Fibroblast of villous mesenchyme (primary cell): Measurements from ENCODE around the gene MYG1. TPM values are rescaled to one million over a fixed set of nuclear protein-coding genes. Genes with fewer than 3 reads are reported as not detected.

ENCODE experiments used
- DNase-seq: peaks from one replicate; pipeline ENCODE4 v3.0.0-alpha.2; 2010; ENCODE audit warnings: low read depth
- H3K4me3 ChIP-seq: 2 replicates; pipeline ENCODE4 v1.5.1; 2011; ENCODE audit warnings: low read depth, mild to moderate bottlenecking, low read length
- total RNA-seq: library from RNA; depleted of rRNA; stranded (reverse); fragments of >200 nt; gene quantifications from 2 replicates; pipeline ENCODE4 v1.2.3, GENCODE V29; 2012
- TF ChIP-seq, protein P1 (sequence below): IDR thresholded peaks from 2 replicates; pipeline ENCODE4 v1.5.1; 2012; ENCODE audit warnings: low read depth, mild to moderate bottlenecking, low read length; ENCODE audit not compliant: insufficient read depth

Gene MYG1
- total RNA-seq, 1 donor, result 30.2 TPM

DNA sequence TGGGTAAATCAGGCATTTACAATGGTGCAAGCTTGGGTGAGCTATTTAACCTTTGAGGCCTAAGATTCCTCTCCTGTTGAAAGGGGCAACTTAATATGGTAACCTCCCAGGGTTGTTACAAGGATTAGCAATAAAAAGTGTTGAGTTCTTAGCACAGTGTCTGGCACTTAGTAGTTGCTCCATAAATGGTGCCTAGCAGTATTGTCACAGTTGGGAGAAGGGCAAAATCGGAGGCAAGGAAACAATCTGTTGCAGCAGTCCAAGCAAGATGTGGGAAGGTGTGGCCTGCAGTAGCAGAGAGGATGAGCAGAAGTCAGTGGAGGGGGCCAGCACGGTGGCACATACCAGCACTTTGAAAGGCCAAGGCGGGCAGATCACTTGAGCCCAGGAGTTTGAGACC is 44.0 kb downstream of the MYG1 start:
- TF ChIP-seq, protein P1, sequence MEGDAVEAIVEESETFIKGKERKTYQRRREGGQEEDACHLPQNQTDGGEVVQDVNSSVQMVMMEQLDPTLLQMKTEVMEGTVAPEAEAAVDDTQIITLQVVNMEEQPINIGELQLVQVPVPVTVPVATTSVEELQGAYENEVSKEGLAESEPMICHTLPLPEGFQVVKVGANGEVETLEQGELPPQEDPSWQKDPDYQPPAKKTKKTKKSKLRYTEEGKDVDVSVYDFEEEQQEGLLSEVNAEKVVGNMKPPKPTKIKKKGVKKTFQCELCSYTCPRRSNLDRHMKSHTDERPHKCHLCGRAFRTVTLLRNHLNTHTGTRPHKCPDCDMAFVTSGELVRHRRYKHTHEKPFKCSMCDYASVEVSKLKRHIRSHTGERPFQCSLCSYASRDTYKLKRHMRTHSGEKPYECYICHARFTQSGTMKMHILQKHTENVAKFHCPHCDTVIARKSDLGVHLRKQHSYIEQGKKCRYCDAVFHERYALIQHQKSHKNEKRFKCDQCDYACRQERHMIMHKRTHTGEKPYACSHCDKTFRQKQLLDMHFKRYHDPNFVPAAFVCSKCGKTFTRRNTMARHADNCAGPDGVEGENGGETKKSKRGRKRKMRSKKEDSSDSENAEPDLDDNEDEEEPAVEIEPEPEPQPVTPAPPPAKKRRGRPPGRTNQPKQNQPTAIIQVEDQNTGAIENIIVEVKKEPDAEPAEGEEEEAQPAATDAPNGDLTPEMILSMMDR, result no peak

DNA sequence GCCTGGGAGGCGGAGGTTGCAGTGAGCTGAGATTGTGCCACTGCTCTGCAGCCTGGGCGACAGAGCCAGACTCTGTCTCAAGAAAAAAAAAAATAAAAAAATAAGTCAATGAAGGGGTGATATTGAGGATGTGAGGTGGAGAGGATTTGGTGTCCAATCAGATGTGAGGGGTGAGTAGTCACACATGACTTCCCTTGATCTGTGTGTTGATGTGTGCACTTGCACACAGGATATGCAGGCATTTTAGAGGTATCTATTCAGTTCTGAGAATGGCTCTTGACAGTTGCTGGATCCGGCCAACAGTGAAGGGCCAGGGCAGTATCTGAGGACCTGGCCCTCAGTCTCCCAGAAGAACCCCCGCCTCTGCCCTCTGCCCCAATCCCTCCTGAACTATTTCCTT is 44.5 kb downstream of the MYG1 start:
- no peak overlapping the region for H3K4me3 ChIP-seq
- no peak for DNase-seq
- TF ChIP-seq, protein P1, result no peak

More for the DNA sequence above, 44.0 kb downstream of the MYG1 start:
- DNase-seq, result no peak
- no peak overlapping the region for H3K4me3 ChIP-seq

DNA sequence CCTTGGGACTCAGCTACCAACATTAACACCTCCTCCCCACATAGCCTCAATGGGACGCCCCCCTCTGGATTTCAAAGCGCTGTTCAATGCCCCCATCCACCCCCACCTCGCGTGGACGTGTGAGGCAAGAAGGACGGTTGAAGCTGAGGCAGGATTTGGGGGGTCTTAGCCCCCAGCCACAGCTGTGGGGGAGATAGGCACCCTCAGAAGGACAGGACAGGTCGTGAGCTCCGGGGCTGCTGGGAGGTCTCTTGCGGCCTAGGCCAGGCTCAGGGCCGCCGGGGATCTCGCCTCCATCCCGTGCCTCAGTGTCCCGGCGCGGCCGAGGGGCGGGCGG is 45.0 kb downstream of the MYG1 start:
- no peak for DNase-seq
- H3K4me3 ChIP-seq, result peak overlapping the region; percentile 76
- TF ChIP-seq, protein P1, result no peak

DNA sequence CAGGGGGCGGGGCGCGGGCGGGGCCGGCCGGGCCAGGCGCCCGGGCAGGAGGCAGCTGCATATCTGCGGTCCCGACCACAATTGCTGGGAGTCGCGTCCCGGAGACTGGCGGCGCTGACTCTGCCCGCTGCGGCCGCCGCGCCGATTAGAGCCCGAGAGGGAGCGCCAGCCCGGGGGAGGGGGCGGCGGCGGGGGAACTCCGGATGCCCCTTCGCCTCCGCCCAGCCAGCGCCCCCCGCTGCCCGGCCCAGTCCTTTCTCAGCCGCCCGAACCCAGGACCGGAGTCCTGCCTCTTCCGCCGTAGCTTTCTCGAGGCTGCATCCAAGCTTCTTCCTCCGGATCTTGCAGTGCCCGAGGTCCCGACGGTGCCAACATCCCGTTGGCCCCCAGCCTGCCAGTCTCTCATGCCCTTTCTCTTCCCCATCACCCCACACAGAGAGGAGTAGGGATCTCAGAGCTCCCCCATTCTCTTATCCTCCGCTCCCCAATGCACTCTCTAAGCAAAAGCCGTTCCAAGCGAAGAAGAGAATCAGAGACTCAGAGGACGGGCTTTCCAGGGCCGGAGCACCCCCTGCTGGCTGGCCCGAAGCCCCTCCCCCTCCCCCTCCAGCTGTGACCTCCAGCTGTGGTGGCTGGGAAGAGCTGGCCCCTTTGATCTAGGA is 45.5 kb downstream of the MYG1 start:
- TF ChIP-seq, protein P1, result peak; percentile 76
- peak; percentile 79 for DNase-seq
- peak overlapping the region; percentile 76 for H3K4me3 ChIP-seq

DNA sequence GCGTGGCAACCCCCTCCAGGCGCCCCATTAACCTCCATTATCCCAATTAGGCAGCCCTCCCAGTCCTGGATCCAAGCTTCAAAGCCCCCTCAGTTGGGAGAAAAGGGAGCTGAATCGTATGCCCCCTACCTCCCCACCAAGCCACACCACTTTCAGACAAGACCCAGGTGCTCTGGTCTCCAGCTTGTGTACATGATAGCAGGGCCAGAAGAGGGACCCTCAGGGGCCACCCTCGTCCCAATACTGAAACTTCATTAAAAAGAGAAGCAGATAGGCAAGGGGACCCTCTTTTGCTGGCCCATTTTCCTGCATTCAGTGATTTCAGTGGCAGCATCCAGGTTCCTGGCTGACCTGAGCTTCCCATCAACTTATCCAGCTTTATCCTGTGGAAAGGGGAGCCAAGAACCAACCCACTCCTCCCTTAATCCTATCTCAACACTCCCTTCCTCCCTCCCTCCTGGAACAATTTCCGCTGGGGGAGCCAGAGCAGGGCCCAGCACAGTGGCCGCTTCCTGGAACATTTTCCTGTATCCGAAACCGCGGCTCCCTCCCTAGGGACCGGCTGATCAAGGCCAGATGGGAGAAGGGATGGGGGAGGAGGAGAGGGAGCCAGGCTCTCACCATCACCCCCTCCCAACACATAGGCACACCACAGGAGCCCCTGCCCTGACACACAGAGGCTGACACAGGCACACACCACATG is 46.1 kb downstream of the MYG1 start:
- TF ChIP-seq, protein P1, result no peak
- H3K4me3 ChIP-seq, result peak overlapping the region; percentile 76
- peak; percentile 49 for DNase-seq

DNA sequence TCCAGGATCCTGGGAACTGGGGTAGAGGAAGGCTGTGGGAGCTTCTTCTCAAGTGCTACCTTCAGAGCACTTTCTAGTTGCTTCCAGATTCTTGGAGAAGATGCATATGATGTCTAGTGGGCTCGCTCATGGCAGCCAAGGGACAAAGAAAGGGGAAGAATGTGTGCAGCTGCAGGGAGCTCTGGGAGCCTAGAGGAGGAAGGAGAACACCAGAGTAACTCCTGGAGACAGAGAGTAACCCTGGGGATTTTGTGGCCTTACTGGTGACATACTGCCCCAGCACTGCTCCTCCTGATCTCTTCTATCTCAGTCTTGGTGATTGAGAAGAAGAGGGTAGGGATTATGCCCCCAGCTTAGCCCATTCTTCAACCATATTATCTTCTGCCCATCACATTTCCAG is 47.0 kb downstream of the MYG1 start:
- no peak for DNase-seq
- TF ChIP-seq, protein P1, result no peak
- no peak overlapping the region for H3K4me3 ChIP-seq
